Fibroblast of skin of right biceps (primary cell): Measurements from ENCODE around the gene NOSIP.
A peak's percentile ranks its signal among the peaks of the same experiment; 100 is the strongest.

Source experiments
- DNase-seq: peaks from one replicate; pipeline ENCODE4 v3.0.0-alpha.2; 2013

The NOSIP gene

DNA sequence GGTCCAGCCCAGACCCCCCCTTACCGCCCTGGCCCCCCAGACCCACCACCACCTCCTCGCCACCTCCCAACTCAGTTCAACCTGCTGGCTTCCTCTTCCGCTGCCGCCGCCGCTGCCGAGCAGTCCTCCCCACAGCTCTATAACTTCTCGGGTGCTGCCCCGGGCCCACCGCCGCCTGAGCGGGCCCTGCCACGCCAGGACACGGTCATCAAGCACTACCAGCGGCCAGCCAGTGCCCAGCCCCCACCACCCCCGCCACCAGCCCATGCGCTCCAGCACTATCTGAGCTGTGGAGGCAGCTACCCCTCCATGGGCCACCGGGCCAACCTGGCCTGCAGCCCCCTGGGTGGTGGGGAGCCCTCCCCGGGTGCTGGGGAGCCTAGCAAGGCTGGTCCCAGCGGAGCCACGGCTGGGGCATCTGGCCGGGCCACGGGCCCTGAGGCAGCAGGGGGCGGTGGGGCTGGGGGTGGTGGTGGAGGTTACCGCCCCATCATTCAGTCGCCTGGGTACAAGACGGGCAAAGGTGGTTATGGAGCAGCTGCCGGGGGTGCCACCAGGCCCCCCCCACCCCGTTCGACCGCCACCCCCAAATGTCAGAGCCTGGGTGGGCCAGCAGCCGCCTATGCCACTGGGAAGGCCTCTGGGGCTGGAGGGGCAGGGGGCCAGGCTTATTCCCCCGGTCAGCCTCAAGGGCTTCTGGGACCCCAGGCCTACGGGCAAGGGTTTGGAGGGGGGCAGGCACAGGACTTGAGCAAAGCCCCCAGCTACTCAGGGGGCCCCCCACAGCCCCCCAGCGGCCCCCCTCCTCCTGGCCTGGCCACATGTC, 14.8 kb upstream of the NOSIP start:
- no peak for DNase-seq

DNA sequence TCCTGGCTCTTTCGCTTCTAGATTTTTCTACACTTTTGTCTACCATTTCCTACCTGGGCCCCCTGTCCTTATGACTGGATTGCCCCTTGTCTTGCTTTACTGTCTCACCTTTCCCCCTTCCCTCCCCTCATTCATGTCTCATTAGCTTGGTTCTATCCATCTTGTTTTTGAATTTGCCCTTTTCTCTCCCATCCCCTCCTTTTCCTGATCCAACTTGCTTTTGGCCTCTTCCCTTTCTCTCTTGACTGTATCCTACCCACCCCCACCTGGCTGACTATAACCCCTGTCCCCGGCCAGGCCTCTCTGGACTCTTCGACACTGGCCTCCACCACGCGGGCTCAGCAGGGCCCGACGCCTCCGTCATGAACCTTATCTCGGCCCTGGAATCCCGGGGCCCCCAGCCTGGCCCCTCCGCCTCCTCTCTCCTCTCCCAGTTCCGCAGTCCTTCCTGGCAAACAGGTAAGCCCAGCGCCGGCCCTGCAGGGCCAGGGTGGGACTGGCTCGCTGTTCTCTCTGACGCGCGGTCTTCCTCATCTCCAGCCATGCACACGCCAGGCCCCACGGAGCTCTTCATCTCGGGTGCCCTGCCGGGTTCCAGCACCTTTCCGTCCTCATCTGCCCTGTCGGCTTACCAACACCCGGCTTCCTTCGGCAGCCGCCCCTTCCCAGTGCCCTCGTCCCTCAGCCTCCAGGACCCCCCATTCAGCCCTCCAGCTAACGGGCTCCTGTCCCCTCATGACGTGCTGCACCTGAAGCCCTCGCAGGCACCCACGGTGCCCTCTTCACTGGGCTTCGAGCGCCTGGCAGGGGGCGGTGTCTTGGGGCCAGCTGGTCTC, 14.0 kb upstream of the NOSIP start:
- no peak for DNase-seq

DNA sequence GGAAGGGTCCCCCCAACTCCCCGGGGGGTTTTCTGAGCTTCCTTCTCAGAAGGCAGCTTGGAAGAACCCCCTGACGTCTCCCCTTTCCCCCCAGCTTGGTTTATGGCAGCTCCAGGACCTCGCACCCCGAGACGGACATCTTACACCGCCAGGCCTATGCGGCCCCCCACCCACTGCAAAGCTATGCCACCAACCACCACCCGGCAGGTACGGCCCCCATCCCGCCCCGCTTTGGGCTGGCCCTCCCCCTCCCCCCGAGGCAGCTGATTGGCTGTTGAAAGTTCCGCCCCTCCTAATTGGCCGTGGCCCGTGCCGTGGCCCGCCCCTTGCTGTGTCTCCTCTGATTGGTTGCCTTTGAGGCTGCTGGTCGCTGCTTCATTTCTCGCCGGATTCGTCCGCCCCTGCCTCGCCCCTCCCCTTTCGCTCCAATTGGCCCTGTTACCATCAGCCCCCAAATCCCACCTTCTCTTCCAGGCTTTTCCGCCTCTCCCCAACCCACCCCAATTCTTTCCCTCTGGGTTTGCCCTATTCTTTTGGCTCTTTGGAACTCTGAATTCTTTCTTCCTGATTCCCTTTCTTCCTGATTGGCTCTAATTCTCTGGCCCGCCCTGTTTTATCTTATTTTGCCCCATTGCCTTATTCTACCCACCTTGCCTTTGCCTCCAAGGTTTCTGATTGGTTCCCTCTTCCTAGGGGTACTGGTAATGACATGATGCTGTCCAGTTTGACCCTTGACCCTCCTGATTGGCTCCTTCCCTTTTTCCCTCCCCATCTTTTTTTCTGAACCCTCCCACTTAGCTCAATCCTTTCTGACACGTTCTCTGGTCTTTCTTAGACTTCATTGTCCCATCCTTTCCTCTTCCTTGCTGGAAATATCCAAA, 13.1 kb upstream of the NOSIP start:
- peak; percentile 93 for DNase-seq

DNA sequence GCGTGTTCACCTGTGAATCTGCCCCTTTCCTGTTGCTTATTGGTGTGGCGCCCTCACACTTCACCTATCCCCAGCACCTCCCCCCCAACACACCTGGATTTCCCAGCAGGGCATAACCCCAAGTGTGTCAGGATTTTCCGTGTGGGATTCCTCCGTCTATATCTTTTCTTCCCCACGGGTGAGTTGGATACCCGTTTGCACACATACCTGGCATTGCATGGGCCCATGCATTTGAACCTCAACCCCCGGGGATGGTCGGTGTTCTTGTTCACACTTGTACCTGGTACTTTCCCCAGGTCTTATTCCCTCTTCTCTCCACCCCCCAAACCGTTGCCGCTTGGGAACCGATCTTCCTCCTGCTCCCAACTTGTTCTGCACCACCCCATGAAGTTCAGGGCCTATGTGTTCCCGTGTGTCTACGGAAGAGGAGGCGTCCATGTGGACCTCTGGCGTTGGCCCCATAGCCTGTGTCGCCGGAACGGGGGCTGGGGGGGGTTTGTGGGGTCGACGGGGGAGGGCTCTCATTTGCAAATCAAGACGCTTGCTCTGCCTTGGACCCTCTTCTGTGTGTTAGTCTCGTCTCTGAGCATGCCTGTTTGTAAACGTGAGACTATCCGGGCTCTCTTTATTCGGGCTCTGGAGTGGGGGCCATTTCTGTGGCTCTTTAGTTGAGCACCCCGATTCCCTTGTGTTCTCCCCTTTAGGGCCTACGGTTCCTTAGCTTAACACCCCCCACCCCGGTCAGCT, 12.3 kb upstream of the NOSIP start:
- no peak for DNase-seq

DNA sequence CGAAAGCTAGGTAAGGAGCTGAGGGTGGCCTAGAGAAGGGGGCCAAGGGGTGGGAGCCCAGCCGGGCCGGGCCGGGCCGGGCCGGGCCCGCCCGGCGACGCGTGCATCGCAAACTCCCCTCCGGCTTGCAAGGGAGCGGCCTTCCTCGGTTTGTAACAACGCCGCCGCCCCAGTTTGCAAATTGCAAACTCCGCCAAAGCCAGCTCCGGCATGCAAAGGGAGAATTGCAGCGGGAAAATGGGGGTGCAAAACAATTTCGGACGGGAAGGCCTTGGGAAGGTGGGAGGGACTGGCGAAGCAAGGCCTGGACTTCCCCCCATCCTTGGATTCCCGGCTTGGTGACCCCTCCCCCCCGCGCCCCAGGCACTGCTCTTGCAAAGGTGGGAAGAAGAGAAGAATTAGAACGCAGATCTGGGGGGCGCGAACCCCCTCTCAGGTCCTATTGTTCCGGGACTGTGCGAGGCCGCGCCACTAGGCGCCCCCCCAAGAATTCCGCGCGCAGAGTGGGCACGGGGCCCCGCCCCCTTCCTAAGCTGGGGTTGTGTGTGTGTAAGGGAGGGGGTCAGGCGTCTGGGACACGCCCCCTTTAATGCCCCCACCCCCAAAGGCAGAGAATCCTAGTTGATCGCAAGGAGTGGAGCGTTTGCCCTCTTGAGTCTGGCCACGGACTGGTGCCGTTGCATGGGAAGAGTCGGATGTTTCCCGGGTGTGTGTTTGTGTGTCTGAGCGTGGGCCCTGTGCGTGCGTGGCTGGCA, 11.6 kb upstream of the NOSIP start:
- DNase-seq = peak; percentile 66

DNA sequence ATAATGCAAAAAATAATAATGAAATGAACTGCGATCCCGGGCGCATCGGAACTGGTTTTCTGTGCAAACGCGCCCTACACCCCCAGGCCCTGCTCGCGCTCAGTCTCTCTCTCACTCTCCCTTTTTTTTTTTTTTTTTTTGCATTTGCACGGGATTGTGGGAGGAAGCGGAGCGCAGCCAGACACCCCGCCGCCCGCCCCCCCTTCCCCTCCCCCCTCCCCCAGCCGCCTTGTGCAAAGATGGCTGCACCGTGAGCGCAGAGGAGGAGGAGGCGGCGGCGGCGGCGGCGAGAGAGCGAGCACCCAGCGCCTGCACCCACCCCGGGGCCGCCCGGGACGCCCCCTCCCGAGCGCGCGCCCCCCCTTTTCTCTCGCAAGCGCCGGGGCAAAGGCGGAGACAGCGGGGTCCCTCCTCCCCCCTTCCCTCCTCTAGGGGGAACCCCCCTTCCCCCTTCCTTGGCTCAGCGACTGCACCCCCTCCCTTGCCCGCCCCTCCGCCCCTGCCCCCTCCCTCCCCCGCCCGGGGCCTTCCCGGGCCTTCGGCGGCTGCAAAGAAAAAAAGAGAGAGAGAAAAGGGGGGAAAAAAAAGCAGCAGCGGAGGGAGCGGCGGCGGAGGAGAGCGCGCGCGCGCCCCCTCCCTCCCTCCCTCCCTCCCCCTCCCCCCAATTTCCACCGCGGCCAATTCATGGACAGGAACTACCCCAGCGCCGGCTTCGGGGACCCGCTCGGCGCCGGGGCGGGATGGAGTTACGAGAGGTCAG, 10.8 kb upstream of the NOSIP start, which contains the start of gene PRR12:
PRR12 (plus strand) TSS at position 212 of the 760 bp plus-strand sequence; CDS start at position 685, 473 bp downstream.
- peak; percentile 82 for DNase-seq

DNA sequence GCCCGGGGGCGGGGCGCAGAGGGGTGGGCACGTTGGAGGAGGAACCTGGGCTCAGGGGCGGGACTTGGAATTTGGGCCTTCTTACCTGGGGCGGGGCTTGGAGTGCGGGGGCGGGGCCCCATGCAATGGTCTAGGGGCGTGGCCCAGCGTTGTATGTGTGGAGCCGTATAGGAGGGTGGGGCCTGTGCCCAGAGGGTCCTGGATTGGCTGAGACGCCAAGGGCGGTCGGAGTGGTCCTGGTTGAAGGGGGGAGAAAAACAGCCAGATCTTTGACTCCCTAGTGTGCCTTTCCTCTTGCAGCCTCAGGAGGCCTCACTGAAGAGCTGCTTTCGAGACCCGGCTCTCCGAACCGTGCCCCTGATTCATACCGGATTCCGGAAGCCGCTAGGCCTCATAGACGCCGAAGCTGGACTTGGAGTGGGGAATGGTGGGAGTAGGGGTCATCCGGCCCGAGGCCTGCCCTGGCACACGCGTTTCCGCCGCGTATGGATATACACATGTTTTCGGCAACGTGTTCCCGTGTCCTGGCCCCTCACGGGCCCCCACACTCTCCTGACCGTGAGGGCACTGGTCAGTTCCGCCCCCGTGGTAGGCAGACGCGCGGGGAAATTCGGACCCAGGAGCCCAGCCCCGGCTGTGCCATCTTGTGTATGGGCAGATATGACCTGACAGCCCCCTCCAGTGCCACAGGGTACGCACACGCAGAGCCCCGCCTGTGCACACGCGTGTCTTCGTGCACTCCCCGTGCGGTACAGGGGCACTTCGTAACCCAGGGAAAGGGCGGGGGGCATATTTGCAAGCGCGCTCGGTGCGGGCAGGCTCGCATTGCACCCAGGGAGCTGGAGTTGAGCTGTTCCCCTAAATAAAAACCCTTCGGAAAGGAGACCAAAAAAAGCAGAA, 10.0 kb upstream of the NOSIP start:
- peak; percentile 99 for DNase-seq

DNA sequence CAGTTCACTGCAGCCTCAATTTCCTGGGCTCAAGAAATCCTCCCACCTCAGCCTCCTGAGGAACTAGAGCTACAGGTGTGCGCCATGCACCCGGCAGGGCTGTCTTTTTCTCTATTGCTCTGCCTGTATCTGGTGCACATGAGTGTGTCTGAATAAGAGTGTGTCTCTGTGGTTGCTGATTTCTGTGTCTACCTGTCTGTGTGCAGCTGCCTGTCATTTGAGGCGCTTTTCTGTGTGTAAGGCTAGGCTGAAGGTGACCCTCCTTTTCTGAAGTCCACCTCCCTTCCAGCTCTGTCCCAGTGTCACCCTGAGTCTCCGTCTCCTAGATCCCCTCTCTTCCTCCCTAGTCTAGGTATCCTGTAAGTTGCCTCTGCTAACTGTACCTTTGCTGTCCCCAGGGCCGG, 9.1 kb upstream of the NOSIP start:
- DNase-seq = no peak

DNA sequence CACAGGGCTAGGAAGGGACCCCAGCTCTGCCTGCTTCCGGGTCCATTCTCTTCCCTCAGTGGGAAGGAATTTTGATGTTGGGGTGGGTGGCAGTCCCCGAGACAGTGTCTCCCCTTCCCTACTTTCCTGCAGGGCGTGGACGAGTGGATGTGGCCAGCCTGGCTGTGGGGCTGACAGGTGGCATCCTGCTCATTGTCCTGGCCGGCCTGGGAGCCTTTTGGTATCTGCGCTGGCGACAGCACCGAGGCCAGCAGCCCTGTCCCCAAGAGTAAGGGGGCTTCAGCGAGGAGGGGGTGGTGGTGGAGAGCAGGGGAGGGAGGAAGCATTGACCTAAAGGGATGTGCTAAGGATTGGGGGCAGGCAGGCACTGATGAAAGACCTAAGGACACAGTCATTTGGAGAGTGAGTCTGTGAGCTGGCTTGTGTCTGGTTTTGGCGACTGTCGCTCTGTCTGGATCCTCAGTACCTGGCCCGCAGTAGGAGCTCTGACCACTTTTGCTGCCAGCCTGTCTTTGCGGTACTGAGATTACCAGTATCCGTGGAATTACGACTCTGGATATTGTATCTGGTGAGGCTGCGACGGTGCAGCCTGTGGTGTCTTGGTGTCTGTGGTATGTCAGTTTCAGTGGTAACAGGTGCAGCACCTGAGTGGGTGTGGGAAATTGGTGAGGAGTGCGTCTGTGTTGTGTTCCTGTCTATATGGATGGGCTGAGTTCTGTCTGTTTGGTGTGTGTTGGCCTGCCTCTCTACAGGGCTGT, 8.2 kb upstream of the NOSIP start:
- no peak for DNase-seq

DNA sequence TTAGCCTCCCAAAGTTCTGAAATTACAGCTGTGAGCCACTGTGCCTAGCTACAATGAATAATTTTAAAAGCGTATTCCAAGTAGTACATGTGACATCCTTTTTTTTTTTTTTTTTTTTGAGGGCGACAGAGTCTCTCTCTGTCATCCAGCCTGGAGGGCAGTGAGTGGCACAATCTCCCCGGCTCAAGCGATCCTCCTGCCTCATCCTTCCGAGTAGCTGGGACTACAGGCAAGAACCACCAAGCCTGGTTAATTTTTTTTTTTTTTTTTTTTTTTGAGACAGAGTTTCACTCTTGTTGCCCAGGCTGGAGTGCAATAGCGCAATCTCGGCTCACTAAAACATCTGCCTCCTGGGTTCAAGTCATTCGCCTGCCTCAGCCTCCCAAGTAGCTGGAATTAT, 6.9 kb upstream of the NOSIP start:
- DNase-seq = no peak

DNA sequence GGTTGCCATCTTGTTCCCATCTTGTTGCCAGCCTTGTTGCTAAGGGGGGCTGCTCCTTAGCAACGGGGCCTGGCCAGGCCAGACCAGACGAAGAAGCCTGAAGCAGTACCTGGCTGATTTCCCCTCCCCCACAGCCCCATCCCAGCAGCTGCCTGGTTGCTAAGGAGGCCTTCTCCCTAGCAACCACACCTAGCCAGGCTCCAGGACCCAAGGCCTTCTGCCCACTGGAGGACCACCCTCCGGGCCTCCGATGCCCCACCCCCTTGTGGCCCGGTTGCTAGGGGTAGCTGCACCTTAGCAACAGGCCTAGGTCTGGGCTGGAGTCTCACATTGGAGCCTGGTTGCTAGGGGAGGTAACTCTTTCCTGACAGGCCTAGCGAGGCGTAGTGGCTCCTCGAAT, 4.7 kb upstream of the NOSIP start:
- DNase-seq = no peak

DNA sequence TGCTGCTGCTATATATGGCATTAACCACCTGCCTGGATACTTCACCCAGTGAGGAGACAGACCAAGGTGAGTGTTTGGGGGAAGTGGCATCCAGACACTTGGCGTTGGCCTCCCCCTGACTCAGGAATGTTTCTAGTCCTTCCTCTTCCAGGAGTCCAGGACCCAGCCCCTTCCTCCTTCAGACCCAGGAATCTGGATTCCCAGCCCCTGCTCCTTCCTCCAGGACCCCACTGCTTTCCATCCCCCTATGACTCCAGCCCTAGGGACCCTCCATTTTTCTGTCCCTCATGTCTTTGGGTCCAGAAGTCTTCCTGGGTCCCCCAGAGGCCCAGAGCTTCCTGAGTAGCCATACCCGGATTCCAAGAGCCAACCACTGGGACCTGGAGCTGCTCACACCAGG, 2.9 kb upstream of the NOSIP start:
- no peak for DNase-seq

DNA sequence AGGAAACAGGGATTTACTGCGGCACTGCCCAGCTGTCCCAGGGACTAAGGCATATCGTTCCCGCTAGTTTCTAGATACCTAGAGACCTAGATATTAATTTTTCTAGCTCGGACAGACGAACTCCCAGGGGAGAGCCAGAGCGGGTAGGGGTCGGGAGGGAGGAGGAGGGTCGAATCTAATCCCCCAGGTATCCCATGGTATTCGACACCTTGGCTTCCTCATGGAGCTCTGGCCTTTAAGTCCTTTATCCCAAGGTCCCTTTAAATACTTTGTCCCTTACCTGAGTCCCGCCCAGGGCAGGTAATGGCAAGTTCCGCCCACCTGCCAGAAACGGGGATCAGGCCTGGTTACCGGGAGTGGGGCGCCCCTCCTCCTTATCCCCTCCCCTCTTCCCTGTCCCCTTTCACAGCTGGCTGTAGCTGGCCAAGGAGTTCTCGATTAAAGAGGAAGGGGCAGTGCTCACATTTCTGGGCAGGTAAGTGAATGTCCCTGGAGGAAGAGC, 702 bp upstream of the NOSIP start, which contains the start of gene PRRG2:
PRRG2 (plus strand) TSS at position 310 of the 502 bp plus-strand sequence. CDS start 1,904 bp downstream, outside the sequence.
- DNase-seq = no peak

DNA sequence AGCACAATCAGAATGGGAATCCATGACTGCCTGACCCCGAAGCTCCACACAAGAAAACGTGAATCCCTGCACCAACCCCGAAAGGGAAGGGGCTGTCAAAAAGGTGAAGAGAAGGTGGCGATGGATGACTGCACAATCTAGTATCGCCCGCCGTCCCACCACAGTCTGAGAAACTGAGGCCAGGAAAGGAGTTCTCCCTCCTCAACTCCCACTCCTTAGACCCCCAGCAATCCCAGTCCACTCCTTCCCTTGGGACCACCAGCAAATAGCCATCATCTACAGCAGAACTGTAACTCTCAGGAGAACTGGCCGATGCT, 451 bp downstream of the NOSIP start:
- no peak for DNase-seq

DNA sequence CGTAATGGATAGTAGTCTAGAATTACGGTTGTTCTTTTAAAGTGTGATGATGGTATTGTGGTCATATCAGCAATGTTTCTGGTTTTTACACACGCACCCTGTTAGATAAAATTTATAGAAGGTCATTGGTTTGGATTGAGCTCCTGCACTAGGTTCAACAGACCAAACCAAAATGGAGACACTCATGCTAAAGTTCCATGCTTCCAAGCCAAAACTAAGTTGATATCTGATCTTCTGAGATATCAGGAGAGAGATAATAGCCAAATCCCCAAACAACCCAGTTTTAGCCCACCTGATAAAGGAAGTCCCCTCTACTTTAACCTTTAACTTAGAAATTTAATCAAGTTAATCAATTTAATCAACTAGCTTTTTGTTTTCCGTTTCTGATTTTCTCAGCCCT, 1.2 kb downstream of the NOSIP start:
- DNase-seq = no peak

DNA sequence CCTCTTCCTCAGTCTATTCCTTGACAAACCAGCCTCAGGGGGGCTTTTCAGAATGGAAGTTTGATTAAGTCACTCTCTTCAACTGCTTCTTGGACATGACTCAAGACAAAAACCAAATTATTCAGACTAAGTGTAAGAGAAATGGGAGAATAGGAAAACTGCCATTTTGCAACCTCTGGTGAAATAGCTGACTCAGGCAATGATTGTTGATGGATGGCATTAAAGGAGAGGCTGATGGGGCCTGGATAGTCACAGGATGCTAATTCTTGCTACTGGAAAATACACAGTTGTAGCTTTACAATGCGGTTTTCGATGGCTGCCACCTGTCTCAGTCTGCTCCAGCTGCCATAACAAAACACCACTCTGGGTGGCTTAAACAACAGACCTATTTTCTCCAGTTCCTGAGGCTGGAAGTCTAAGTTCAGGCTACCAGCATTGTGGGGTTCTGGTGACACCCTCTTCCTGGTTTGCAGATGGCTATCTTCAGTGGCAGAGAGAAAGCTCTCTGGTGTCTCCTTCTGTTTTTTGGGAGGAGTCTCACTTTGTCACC, 6.1 kb downstream of the NOSIP start:
- DNase-seq = no peak

DNA sequence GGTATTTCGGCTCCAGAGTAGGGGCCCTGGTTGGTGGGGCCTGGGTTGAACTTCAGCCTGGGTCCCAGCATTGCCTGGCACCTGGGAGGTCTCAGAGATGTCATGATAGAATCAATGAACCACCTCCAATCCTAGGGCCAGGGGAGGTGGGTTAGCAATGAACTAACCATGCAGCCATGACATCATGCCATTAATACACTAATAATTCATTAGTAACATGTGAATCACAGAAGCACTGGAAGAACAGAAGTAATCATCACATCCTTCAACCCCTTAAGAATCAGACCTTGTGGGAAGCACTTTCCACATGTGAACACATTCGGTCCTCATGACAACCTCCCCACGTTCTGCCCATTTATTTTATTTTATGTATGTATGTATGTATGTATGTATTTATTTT, 6.9 kb downstream of the NOSIP start:
- no peak for DNase-seq

DNA sequence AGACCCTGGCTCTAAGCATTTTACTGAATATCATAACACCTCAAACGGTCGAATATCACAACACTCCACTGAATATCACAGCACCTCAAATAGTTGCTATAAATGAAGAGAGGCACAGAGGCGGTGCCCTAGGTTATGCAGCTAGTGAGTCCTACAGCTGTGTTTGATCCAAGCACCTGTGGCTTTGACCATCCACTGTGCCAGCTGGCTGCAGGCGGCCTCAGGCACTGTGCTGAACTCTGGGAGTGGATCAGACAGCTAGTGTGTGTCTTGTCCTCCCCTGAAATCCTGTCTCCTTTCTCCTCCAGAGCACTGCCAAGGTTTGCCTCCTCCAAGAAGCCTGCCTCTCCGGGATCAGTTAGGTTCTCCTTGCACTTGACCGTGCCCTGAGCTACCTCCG, 7.3 kb downstream of the NOSIP start:
- DNase-seq = no peak
